OCI-LY7 (cell line): ENCODE results near the gene EDN2. TPM values are rescaled to one million over a fixed set of nuclear protein-coding genes. Genes with fewer than 3 reads are reported as not detected.

Experiments
- BruUV-seq: library from RNA; stranded (reverse); fragments of 400-500 nt; replicated peaks from 2 replicates; lab custom pipeline; 2021; lab: Mats Ljungman, UMichigan
- CTCF ChIA-PET: fragments of 300-600 bp; sonication (Branson Sonifier 250); formaldehyde crosslinking; loops from one replicate; lab custom pipeline; 2022; ENCODE audit warnings: antibody characterized with exemption; ENCODE audit not compliant: unreplicated experiment; lab: Charles Lee
- POLR2A ChIA-PET: fragments of 300-600 bp; sonication (Branson Sonifier 250); formaldehyde crosslinking; loops from one replicate; lab custom pipeline; 2022; ENCODE audit warnings: antibody characterized with exemption; lab: Charles Lee
- DNase-seq: peaks from one replicate; pipeline ENCODE4 v3.0.0-alpha.2; 2015; ENCODE audit warnings: low spot score
- H2AFZ ChIP-seq: fragments of 200-600 bp; sonication (generic), shearing (Covaris generic); 2 replicates; pipeline ENCODE4 v1.6.1; 2014; ENCODE audit warnings: mild to moderate bottlenecking, antibody characterized with exemption, low read length, moderate library complexity
- H3K27ac ChIP-seq: fragments of 200-600 bp; sonication (generic); 2 replicates; pipeline ENCODE4 v1.5.1; 2014; ENCODE audit warnings: mixed run types, low read depth, mild to moderate bottlenecking, moderate library complexity, low read length, inconsistent platforms; ENCODE audit not compliant: poor library complexity, severe bottlenecking
- H3K36me3 ChIP-seq: fragments of 200-600 bp; sonication (generic); 2 replicates; pipeline ENCODE4 v1.6.1; 2014; ENCODE audit warnings: mild to moderate bottlenecking, antibody characterized with exemption, low read length, moderate library complexity, mixed read lengths; ENCODE audit not compliant: insufficient read depth
- H3K4me1 ChIP-seq: fragments of 200-600 bp; sonication (generic); 2 replicates; pipeline ENCODE4 v1.5.1; 2014; ENCODE audit warnings: mild to moderate bottlenecking, low read length; ENCODE audit not compliant: insufficient read depth, poor library complexity, severe bottlenecking
- H3K4me2 ChIP-seq: fragments of 200-600 bp; sonication (generic); 2 replicates; pipeline ENCODE4 v1.6.1; 2014; ENCODE audit warnings: mild to moderate bottlenecking, low read length
- H3K4me3 ChIP-seq: fragments of 200-600 bp; sonication (generic); 2 replicates; pipeline ENCODE4 v1.5.1; 2014; ENCODE audit warnings: mild to moderate bottlenecking, low read depth, low read length; ENCODE audit not compliant: poor library complexity, severe bottlenecking
- H3K79me2 ChIP-seq: fragments of 200-600 bp; sonication (generic); 2 replicates; pipeline ENCODE4 v1.6.1; 2016; ENCODE audit warnings: low read depth, mild to moderate bottlenecking, low read length, moderate library complexity, mixed read lengths; ENCODE audit not compliant: insufficient read depth
- H3K9me2 ChIP-seq: fragments of 200-600 bp; sonication (generic); 2 replicates; pipeline ENCODE4 v1.6.1; 2016; ENCODE audit warnings: mild to moderate bottlenecking, low read length, mixed read lengths; ENCODE audit not compliant: insufficient read depth
- H3K9me3 ChIP-seq: fragments of 200-600 bp; sonication (generic); 2 replicates; pipeline ENCODE4 v1.6.1; 2014; ENCODE audit warnings: mild to moderate bottlenecking, mixed run types, low read length, mixed read lengths
- H4K20me1 ChIP-seq: fragments of 200-600 bp; sonication (generic); 2 replicates; pipeline ENCODE4 v1.6.1; 2014; ENCODE audit warnings: mild to moderate bottlenecking, antibody characterized with exemption, low read length, moderate library complexity, mixed read lengths; ENCODE audit not compliant: insufficient read depth
- CTCF ChIP-seq: fragments of 200-600 bp; sonication (generic); conservative IDR thresholded peaks from 2 replicates; pipeline ENCODE4 v1.5.1; 2014; ENCODE audit warnings: mild to moderate bottlenecking, antibody characterized with exemption, low read length, moderate library complexity, mixed read lengths
- EZH2phosphoT487 ChIP-seq: fragments of 200-600 bp; sonication (generic); IDR thresholded peaks from 2 replicates; pipeline ENCODE4 v1.6.1; 2018; ENCODE audit warnings: low read depth, borderline replicate concordance, mild to moderate bottlenecking, mixed run types, antibody characterized with exemption, low read length, moderate library complexity, mixed read lengths
- intact Hi-C: fragments of 100-400 bp; cut with micrococcal nuclease; formaldehyde crosslinking; loops from one replicate; pipeline ENCODE4 v1.10.0; 2022; ENCODE audit not compliant: unreplicated experiment
- total RNA-seq, 2 experiments: library from RNA; depleted of rRNA in 1 of 2; stranded (reverse); fragments of >200 nt in 1 of 2; shearing (Covaris generic) in 1 of 2; gene quantifications; 2 replicates each; pipeline ENCODE4 v1.2.3, GENCODE V29; 2014 to 2022

EDN2 gene
- total RNA-seq, 2 experiments from 2014 or later = not detected

GRCh38 chr1:41497056-41497440, 12.6 kb upstream of the EDN2 start:
- intact Hi-C loops = no loop called here
- Histone ChIP-seq H3K27ac (no peak overlapping the region), H3K36me3 (no peaks in the 10 kb centered on the region), H3K9me3 (no peaks in the 10 kb centered on the region), H4K20me1 (no peaks in the 10 kb centered on the region), H2AFZ (no peak overlapping the region), H3K4me3 (no peak overlapping the region), H3K4me2 (no peak overlapping the region), H3K4me1 (no peaks in the 10 kb centered on the region), H3K9me2 (no peaks in the 10 kb centered on the region), H3K79me2 (no peaks in the 10 kb centered on the region)
- CTCF ChIA-PET = no interaction called here
- TF ChIP-seq EZH2phosphoT487 (no peak), CTCF (no peak)
- no TSS peak for BruUV-seq
- no peak for DNase-seq
- POLR2A ChIA-PET = no interaction called here

- Histone ChIP-seq H3K9me3 (no peaks in the 10 kb centered on the region), H3K27ac (no peak overlapping the region), H3K4me2 (no peak overlapping the region), H2AFZ (no peak overlapping the region), H3K9me2 (no peaks in the 10 kb centered on the region), H4K20me1 (no peaks in the 10 kb centered on the region), H3K36me3 (no peaks in the 10 kb centered on the region), H3K79me2 (no peaks in the 10 kb centered on the region), H3K4me3 (no peak overlapping the region), H3K4me1 (no peaks in the 10 kb centered on the region)
- intact Hi-C loops = no loop called here
- DNase-seq = no peak
- BruUV-seq = no TSS peak
- CTCF ChIA-PET = no interaction called here
- TF ChIP-seq CTCF = no peak
- TF ChIP-seq EZH2phosphoT487 = no peak
- POLR2A ChIA-PET = no interaction called here
These were observed 11.9 kb upstream of the EDN2 start for GRCh38 chr1:41496080-41497055.
